Natural killer cell (primary cell): Measurements from ENCODE around the gene NTMT1. TPM values are rescaled to one million over a fixed set of nuclear protein-coding genes. Genes with fewer than 3 reads are reported as not detected.

ENCODE experiments used
- ATAC-seq, 3 donors: fragments of 150-1000 bp in 2 of 3; fragments of 200-7000 bp in 1 of 3; cut with Tn5 transposase; 1 replicate in 1 of 3; 2 replicates in 2 of 3; pipeline ENCODE4 v1.10.0; 2021; ENCODE audit warnings: mild to moderate bottlenecking in 2 of 3, moderate library complexity in 2 of 3
- DNase-seq, 2 donors: peaks; one replicate each; pipeline versions ENCODE4 v3.0.0 to v3.0.0-alpha.2; 2013 to 2021; ENCODE audit warnings: mixed read lengths in 1 of 2
- H3K27ac ChIP-seq: one replicate; pipeline ENCODE4 v1.5.1; 2013; ENCODE audit warnings: mild to moderate bottlenecking, low read length
- H3K27me3 ChIP-seq: one replicate; pipeline ENCODE4 v1.6.1; 2013; ENCODE audit warnings: low read length; ENCODE audit not compliant: control insufficient read depth, insufficient read depth
- H3K36me3 ChIP-seq: one replicate; pipeline ENCODE4 v1.6.1; 2013; ENCODE audit warnings: low read length; ENCODE audit not compliant: control insufficient read depth, insufficient read depth
- H3K4me1 ChIP-seq: one replicate; pipeline ENCODE4 v1.6.1; 2013; ENCODE audit warnings: low read length; ENCODE audit not compliant: control insufficient read depth, insufficient read depth
- H3K4me3 ChIP-seq: one replicate; pipeline ENCODE4 v1.5.1; 2013; ENCODE audit warnings: low read length
- H3K9me3 ChIP-seq: one replicate; pipeline ENCODE4 v1.6.1; 2013; ENCODE audit warnings: low read length; ENCODE audit not compliant: control insufficient read depth, insufficient read depth
- H3K27ac Mint-ChIP-seq, 2 donors: one replicate each; pipeline ENCODE4 v1.8.0; 2022; ENCODE audit warnings: mild to moderate bottlenecking in 2 of 2, mixed read lengths in 2 of 2, moderate library complexity in 1 of 2
- H3K27me3 Mint-ChIP-seq, 2 donors: one replicate each; pipeline ENCODE4 v1.8.0; 2022; ENCODE audit warnings: low read depth in 2 of 2, mixed read lengths in 2 of 2
- H3K36me3 Mint-ChIP-seq: one replicate; pipeline ENCODE4 v1.8.0; 2022; ENCODE audit warnings: mixed read lengths
- H3K4me1 Mint-ChIP-seq, 2 donors: one replicate each; pipeline ENCODE4 v1.8.0; 2022; ENCODE audit warnings: mixed read lengths in 2 of 2
- H3K4me3 Mint-ChIP-seq: one replicate; pipeline ENCODE4 v1.8.0; 2022; ENCODE audit warnings: mild to moderate bottlenecking, moderate library complexity, mixed read lengths
- H3K9me3 Mint-ChIP-seq, 2 donors: one replicate each; pipeline ENCODE4 v1.8.0; 2022; ENCODE audit warnings: mixed read lengths in 2 of 2
- CTCF ChIP-seq: fragments of 200-600 bp; IDR thresholded peaks from one replicate; pipeline ENCODE4 v1.8.0; 2022; ENCODE audit warnings: antibody characterized with exemption
- WGBS: methylation state at CpG from one replicate; pipeline ENCODE4 v1.1.7; 2013; ENCODE audit warnings: missing lambda C conversion rate; ENCODE audit not compliant: insufficient coverage; 5-methylcytosine and 5-hydroxymethylcytosine counted together
- intact Hi-C: fragments of 100-400 bp; cut with micrococcal nuclease; formaldehyde crosslinking; loops from one replicate; pipeline ENCODE4 v1.14.2; 2022
- total RNA-seq, 4 donors: library from RNA; stranded (reverse); fragments of 120-200 nt in 1 of 4; gene quantifications; one replicate each; pipeline versions ENCODE4 v1.2.3 to v1.2.4, GENCODE V29; 2013 to 2022

Gene NTMT1
- total RNA-seq, 3 donors from 2014 or later (not counting 1 experiment from before 2014, with no cell fraction given), result 17.1 to 23.5 (median 17.1) TPM

GRCh38 chr9:129665814-129666520 is 40.0 kb downstream of the NTMT1 start:
- peak in 1 of 2 donors; percentile 12 for DNase-seq
- H3K27ac Mint-ChIP-seq, result no peak overlapping the region
- Histone ChIP-seq H3K4me3 (no peak overlapping the region), H3K27ac (no peak overlapping the region), H3K36me3 (no peaks in the 10 kb centered on the region), H3K9me3 (no peaks in the 10 kb centered on the region), H3K27me3 (peaks cover 6% of the 10 kb centered on the region), H3K4me1 (peaks cover 10% of the 10 kb centered on the region)
- no peaks in the 10 kb centered on the region for H3K36me3 Mint-ChIP-seq
- H3K4me1 Mint-ChIP-seq, result peaks cover 0 to 8% of the 10 kb centered on the region in 2 donors
- no peak for TF ChIP-seq CTCF
- no peaks in the 10 kb centered on the region for H3K9me3 Mint-ChIP-seq
- peak in 2 of 3 donors; percentile 27 to 48 for ATAC-seq
- peaks cover 7 to 15% of the 10 kb centered on the region in 2 donors for H3K27me3 Mint-ChIP-seq
- WGBS, result 8% methylated on average over 88 of the region's 88 CpGs
- peak overlapping the region; percentile 6 for H3K4me3 Mint-ChIP-seq
- intact Hi-C loops, result no loop called here

- no peak for TF ChIP-seq CTCF
Measured at GRCh38 chr9:129666575-129666974, 40.6 kb downstream of the NTMT1 start.

GRCh38 chr9:129667378-129667777 is 41.4 kb downstream of the NTMT1 start:
- peaks cover 7 to 15% of the 10 kb centered on the region in 2 donors for H3K27me3 Mint-ChIP-seq
- DNase-seq, result no peak
- no peak overlapping the region for H3K27ac ChIP-seq
- peaks cover 10% of the 10 kb centered on the region for H3K4me1 ChIP-seq
- H3K36me3 Mint-ChIP-seq, result no peaks in the 10 kb centered on the region
- H3K4me3 ChIP-seq, result no peak overlapping the region
- no peaks in the 10 kb centered on the region for H3K36me3 ChIP-seq
- 87% methylated on average over 11 of the region's 11 CpGs for WGBS
- H3K27ac Mint-ChIP-seq, result no peak overlapping the region
- no peak for ATAC-seq
- H3K4me3 Mint-ChIP-seq, result no peak overlapping the region
- no peak for TF ChIP-seq CTCF
- intact Hi-C loops, result no loop called here
- H3K27me3 ChIP-seq, result peaks cover 6% of the 10 kb centered on the region
- peaks cover 0 to 8% of the 10 kb centered on the region in 2 donors for H3K4me1 Mint-ChIP-seq
- H3K9me3 Mint-ChIP-seq, result no peaks in the 10 kb centered on the region
- no peaks in the 10 kb centered on the region for H3K9me3 ChIP-seq

More at GRCh38 chr9:129666575-129666974, 40.6 kb downstream of the NTMT1 start:
- H3K27ac ChIP-seq, result no peak overlapping the region
- intact Hi-C loops, result no loop called here
- Mint-ChIP-seq H3K4me3 (no peak overlapping the region), H3K9me3 (no peaks in the 10 kb centered on the region), H3K27ac (no peak overlapping the region), H3K27me3 (peaks cover 7 to 15% of the 10 kb centered on the region in 2 donors), H3K36me3 (no peaks in the 10 kb centered on the region), H3K4me1 (peaks cover 0 to 8% of the 10 kb centered on the region in 2 donors)
- no peaks in the 10 kb centered on the region for H3K9me3 ChIP-seq
- DNase-seq (no peak), ATAC-seq (no peak)
- H3K27me3 ChIP-seq, result peaks cover 6% of the 10 kb centered on the region
- no peaks in the 10 kb centered on the region for H3K36me3 ChIP-seq
- WGBS, result 63% methylated on average over 9 of the region's 13 CpGs
- no peak overlapping the region for H3K4me3 ChIP-seq
- H3K4me1 ChIP-seq, result peaks cover 10% of the 10 kb centered on the region
